Astrocyte of the cerebellum (primary cell): Measurements from ENCODE around the gene KIF3C.
"Not testable (repeated sequence)": the region's sequence is repeated elsewhere in the genome, so short reads cannot be mapped to it uniquely, and the experiment has no call there.

Experiments used
- DNase-seq: peaks from one replicate; pipeline ENCODE4 v3.0.0-alpha.2; 2011; ENCODE audit warnings: low read depth
- H3K4me3 ChIP-seq: 2 replicates; pipeline ENCODE4 v1.5.1; 2011; ENCODE audit warnings: mild to moderate bottlenecking, low read depth, low read length, moderate library complexity
- CTCF ChIP-seq: IDR thresholded peaks from 2 replicates; pipeline ENCODE4 v1.5.1; 2012; ENCODE audit warnings: low read length, low read depth, moderate library complexity, mild to moderate bottlenecking; ENCODE audit errors: missing control alignments
- in situ Hi-C: cut with HindIII; loops from 2 replicates; pipeline ENCODE4 v1.10.0; 2017; ENCODE audit warnings: low sequenced_read_pairs

The KIF3C gene

DNA sequence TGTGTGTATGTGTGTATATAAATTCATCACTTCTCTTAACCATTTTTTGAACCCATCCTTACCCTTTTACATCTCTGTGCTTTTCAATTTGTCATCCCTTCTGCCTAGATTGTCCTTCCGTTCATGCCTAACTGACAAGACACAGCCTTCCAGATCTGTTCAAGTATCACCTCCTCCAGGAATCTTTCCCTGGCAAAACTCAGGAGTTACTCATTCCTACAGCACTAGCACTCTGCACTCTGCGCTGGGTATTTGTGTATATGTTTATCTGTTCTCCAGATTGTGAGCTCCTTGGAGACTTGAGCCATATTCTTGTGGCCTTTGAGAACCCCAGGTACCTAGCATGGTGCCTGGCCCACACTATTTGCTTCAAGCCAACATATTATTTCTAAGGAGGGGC, 77.2 kb downstream of the KIF3C start:
- TF ChIP-seq CTCF, result no peak
- DNase-seq, result no peak
- in situ Hi-C loops, result no loop called here
- no peak overlapping the region for H3K4me3 ChIP-seq

DNA sequence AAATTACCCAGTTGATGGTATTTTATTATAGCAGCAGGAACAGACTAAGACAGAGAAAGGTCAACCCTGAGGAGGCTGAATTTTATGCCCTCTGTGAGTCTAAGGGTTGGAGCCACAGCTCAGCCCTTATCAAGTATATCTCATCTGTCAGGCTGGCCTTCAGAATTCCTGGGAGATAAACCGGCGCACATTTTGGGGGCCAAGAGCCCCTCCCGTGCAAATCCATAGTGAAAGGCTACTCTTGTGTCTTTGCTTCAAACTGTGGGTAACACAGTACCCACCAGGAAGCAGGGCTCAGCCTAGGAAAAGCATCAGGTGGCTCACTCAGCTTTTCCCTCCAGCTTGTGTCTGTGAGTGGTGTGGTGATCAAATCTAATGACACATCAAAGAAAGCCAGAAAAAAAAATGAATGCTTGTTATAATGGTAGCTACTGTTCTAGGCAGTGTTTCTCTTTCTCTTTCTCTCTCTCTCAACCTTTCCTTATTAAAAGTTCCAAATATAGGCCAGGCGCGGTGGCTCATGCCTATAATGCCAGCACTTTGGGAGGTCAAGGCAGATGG, 79.0 kb downstream of the KIF3C start:
- no peak overlapping the region for H3K4me3 ChIP-seq
- no peak for DNase-seq
- in situ Hi-C loops, result no loop called here
- TF ChIP-seq CTCF, result no peak

- TF ChIP-seq CTCF, result no peak
- DNase-seq, result no peak
- no peak overlapping the region for H3K4me3 ChIP-seq
- in situ Hi-C loops, result no loop called here
These were observed 82.8 kb downstream of the KIF3C start for GRCh38 chr2:25899404-25899970.

GRCh38 chr2:25897506-25897905, 84.8 kb downstream of the KIF3C start:
- H3K4me3 ChIP-seq, result no peak overlapping the region
- no peak for TF ChIP-seq CTCF
- DNase-seq, result no peak
- in situ Hi-C loops, result no loop called here

GRCh38 chr2:25896308-25896707, 86.0 kb downstream of the KIF3C start:
- DNase-seq, in situ Hi-C loops: not testable (repeated sequence)

DNA sequence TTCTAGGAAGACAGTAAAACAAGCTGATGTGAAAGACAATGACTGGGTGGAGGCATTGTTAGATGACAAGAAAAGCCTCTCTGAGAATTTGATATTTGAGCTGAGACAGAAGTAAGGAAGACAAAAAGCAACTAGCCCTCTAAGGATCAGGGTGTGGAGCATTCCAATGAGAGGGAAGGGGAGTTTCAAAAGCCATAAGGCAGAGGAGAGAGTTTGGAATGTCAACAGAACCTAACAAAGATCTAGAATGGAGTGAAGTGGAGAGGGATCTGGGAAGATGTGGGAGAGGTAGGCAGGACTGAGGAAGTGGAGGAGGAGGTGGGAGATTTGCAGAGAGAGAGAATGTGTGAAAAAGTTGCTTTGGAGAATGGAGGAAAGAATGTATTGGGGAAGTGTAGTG, 86.7 kb downstream of the KIF3C start:
- no peak for DNase-seq
- TF ChIP-seq CTCF, result no peak
- H3K4me3 ChIP-seq, result no peak overlapping the region
- in situ Hi-C loops, result no loop called here

More at GRCh38 chr2:25896308-25896707, 86.0 kb downstream of the KIF3C start:
- H3K4me3 ChIP-seq, result not testable (repeated sequence)

DNA sequence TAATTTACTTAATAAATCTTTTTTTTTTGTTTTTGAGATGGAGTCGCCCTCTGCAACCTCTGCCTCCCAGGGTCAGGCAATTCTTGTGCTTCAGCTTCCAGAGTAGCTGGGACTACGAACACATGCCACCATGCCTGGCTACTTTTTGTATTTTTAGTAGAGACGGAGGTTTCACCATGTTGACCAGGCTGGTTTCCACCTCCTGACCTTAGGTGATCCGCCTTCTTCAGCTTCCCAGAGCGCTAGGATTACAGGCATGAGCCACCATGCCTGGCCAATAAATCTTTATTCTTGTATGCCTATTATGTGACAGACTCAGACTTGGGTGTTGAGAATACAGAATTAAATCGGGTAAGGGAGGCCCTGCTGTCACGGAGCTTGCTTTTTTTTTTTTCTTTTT, 87.3 kb downstream of the KIF3C start:
- in situ Hi-C loops, result no loop called here
- H3K4me3 ChIP-seq, result no peak overlapping the region
- no peak for DNase-seq
- no peak for TF ChIP-seq CTCF
